GM18511 (cell line): Measurements from ENCODE around the gene SLC25A31.

Experiments used
- ATAC-seq: cut with Tn5 transposase; IDR thresholded peaks from one replicate; pipeline ENCODE4 v1.9.1; 2021; ENCODE audit warnings: mild to moderate bottlenecking, moderate library complexity; ENCODE audit not compliant: unreplicated experiment

Gene SLC25A31

GRCh38 chr4:127730142-127730913 lies at the start of gene SLC25A31:
Gene SLC25A31, plus strand, starts transcription at chr4:127730400. Its CDS starts 146 bp downstream, at chr4:127730546.
- ATAC-seq = no peak

GRCh38 chr4:127685292-127685691 lies 44.9 kb upstream of the SLC25A31 start:
- ATAC-seq = no peak

GRCh38 chr4:127686658-127687057 lies 43.5 kb upstream of the SLC25A31 start:
- ATAC-seq = no peak

GRCh38 chr4:127687580-127687979 lies 42.6 kb upstream of the SLC25A31 start:
- no peak for ATAC-seq

GRCh38 chr4:127698789-127699200 lies 31.4 kb upstream of the SLC25A31 start:
- ATAC-seq = peak; percentile 99

GRCh38 chr4:127708985-127709384 lies 21.2 kb upstream of the SLC25A31 start:
- ATAC-seq = no peak

GRCh38 chr4:127709456-127709855 lies 20.7 kb upstream of the SLC25A31 start:
- no peak for ATAC-seq

GRCh38 chr4:127731406-127731805 lies 1.2 kb downstream of the SLC25A31 start:
- ATAC-seq = no peak

- ATAC-seq = peak; percentile 84
Measured at GRCh38 chr4:127732623-127733328, 2.6 kb downstream of the SLC25A31 start.

GRCh38 chr4:127734976-127735375 lies 4.8 kb downstream of the SLC25A31 start:
- ATAC-seq = no peak

GRCh38 chr4:127737295-127737694 lies 7.1 kb downstream of the SLC25A31 start:
- no peak for ATAC-seq

- no peak for ATAC-seq
Measured at GRCh38 chr4:127741247-127741646, 11.0 kb downstream of the SLC25A31 start.

- ATAC-seq = no peak
Measured at GRCh38 chr4:127747883-127748282, 17.7 kb downstream of the SLC25A31 start.

GRCh38 chr4:127748957-127749356 lies 18.8 kb downstream of the SLC25A31 start:
- no peak for ATAC-seq

GRCh38 chr4:127756906-127757305 lies 26.7 kb downstream of the SLC25A31 start:
- no peak for ATAC-seq

- ATAC-seq = peak; percentile 85
Measured at GRCh38 chr4:127759228-127759820, 29.1 kb downstream of the SLC25A31 start.

GRCh38 chr4:127759893-127760292 lies 29.7 kb downstream of the SLC25A31 start:
- peak; percentile 7 for ATAC-seq

- ATAC-seq = no peak
Measured at GRCh38 chr4:127771535-127772275, 41.5 kb downstream of the SLC25A31 start.

GRCh38 chr4:127772769-127773671 lies 42.8 kb downstream of the SLC25A31 start:
- ATAC-seq = no peak

- ATAC-seq = peak; percentile 53
Measured at GRCh38 chr4:127775843-127776242, 45.6 kb downstream of the SLC25A31 start.
